Transverse colon (tissue), 3 donors: Measurements from ENCODE around the gene KCNAB2.

Experiments
- CTCF ChIP-seq, 5 experiments: fragments of 200-600 bp in 3 of 5; fragments of 450-650 bp in 2 of 5; sonication (generic) in 3 of 5; IDR thresholded peaks; 1 replicate in 2 of 5; 2 replicates in 3 of 5; pipeline ENCODE4 v1.5.1; 2016 to 2017; ENCODE audit warnings: antibody characterized with exemption in 5 of 5, inconsistent platforms in 3 of 5, mild to moderate bottlenecking in 2 of 5, moderate library complexity in 1 of 5
- POLR2A ChIP-seq: fragments of 450-650 bp; IDR thresholded peaks from one replicate; pipeline ENCODE4 v1.6.1; 2016; ENCODE audit warnings: antibody characterized with exemption, mild to moderate bottlenecking, moderate library complexity

- TF ChIP-seq CTCF (IDR thresholded peaks at IDR 0.05), result no peak
- no peak for TF ChIP-seq POLR2A
These were observed 51.5 kb downstream of the KCNAB2 start for GRCh38 chr1:6097117-6097595.
